MCF 10A (cell line): ENCODE measurements around the gene HEMGN. TPM values are rescaled to one million over a fixed set of nuclear protein-coding genes. Genes with fewer than 3 reads are reported as not detected.

Experiments
- BruUV-seq: library from RNA; stranded (reverse); fragments of 400-500 nt; replicated peaks from 2 replicates; lab custom pipeline; 2021; lab: Mats Ljungman, UMichigan
- CTCF ChIA-PET: fragments of 300-600 bp; sonication (Branson Sonifier 250); formaldehyde crosslinking; extraction: SDS; loops from one replicate; lab custom pipeline; 2021; ENCODE audit warnings: antibody characterized with exemption, inconsistent platforms; lab: Yijun Ruan, JAX
- POLR2A ChIA-PET: fragments of 300-600, 350-650 bp; sonication (Branson Sonifier 250); formaldehyde crosslinking; extraction: SDS; loops from one replicate; lab custom pipeline; 2020; ENCODE audit warnings: antibody characterized with exemption, inconsistent platforms; lab: Yijun Ruan, JAX
- DNase-seq: peaks from one replicate; pipeline ENCODE4 v3.0.0-alpha.2; 2018; ENCODE audit not compliant: unreplicated experiment
- H3K27ac Mint-ChIP-seq: one replicate; pipeline ENCODE4 v1.8.0; 2022; ENCODE audit warnings: mild to moderate bottlenecking, low read depth, mixed read lengths; ENCODE audit not compliant: unreplicated experiment
- H3K27me3 Mint-ChIP-seq: one replicate; pipeline ENCODE4 v1.8.0; 2022; ENCODE audit warnings: mixed read lengths; ENCODE audit not compliant: insufficient read depth, unreplicated experiment
- H3K36me3 Mint-ChIP-seq: one replicate; pipeline ENCODE4 v1.8.0; 2022; ENCODE audit warnings: mild to moderate bottlenecking, moderate library complexity, mixed read lengths; ENCODE audit not compliant: insufficient read depth, unreplicated experiment
- H3K4me1 Mint-ChIP-seq: one replicate; pipeline ENCODE4 v1.8.0; 2022; ENCODE audit warnings: mixed read lengths; ENCODE audit not compliant: insufficient read depth, unreplicated experiment
- H3K4me3 Mint-ChIP-seq: one replicate; pipeline ENCODE4 v1.8.0; 2022; ENCODE audit warnings: mild to moderate bottlenecking, moderate library complexity, mixed read lengths; ENCODE audit not compliant: unreplicated experiment
- H3K9me3 Mint-ChIP-seq: one replicate; pipeline ENCODE4 v1.8.0; 2022; ENCODE audit warnings: mixed read lengths; ENCODE audit not compliant: unreplicated experiment
- intact Hi-C: fragments of 100-400 bp; cut with micrococcal nuclease; formaldehyde crosslinking; loops from 2 replicates; pipeline ENCODE4 v1.14.1; 2022
- total RNA-seq: library from RNA; stranded (reverse); gene quantifications from 2 replicates; pipeline ENCODE4 v1.2.3, GENCODE V29; 2022
- TF ChIP-seq, protein P1 (sequence below): fragments of 200-600 bp; IDR thresholded peaks from one replicate; pipeline ENCODE4 v1.8.0; 2022; ENCODE audit warnings: antibody characterized with exemption, mild to moderate bottlenecking; ENCODE audit not compliant: unreplicated experiment

HEMGN gene
- total RNA-seq, 1 experiment from 2014 or later: not detected

GRCh38 chr9:97933297-97933998 lies 4.5 kb downstream of the HEMGN start:
- Mint-ChIP-seq H3K4me1 (no peaks in the 10 kb centered on the region), H3K36me3 (no peaks in the 10 kb centered on the region), H3K27ac (no peak overlapping the region), H3K27me3 (peaks cover 78% of the 10 kb centered on the region), H3K4me3 (no peak overlapping the region), H3K9me3 (no peaks in the 10 kb centered on the region)
- POLR2A ChIA-PET: no interaction called here
- intact Hi-C loops: no loop called here
- BruUV-seq: no TSS peak
- TF ChIP-seq, protein P1, sequence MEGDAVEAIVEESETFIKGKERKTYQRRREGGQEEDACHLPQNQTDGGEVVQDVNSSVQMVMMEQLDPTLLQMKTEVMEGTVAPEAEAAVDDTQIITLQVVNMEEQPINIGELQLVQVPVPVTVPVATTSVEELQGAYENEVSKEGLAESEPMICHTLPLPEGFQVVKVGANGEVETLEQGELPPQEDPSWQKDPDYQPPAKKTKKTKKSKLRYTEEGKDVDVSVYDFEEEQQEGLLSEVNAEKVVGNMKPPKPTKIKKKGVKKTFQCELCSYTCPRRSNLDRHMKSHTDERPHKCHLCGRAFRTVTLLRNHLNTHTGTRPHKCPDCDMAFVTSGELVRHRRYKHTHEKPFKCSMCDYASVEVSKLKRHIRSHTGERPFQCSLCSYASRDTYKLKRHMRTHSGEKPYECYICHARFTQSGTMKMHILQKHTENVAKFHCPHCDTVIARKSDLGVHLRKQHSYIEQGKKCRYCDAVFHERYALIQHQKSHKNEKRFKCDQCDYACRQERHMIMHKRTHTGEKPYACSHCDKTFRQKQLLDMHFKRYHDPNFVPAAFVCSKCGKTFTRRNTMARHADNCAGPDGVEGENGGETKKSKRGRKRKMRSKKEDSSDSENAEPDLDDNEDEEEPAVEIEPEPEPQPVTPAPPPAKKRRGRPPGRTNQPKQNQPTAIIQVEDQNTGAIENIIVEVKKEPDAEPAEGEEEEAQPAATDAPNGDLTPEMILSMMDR: no peak
- CTCF ChIA-PET: interaction anchor here (1.2 kb wide), 1 partner anchor 10 kb away, joined by 3 read pairs; no protein-coding TSS in a partner anchor
- DNase-seq: no peak

- H3K9me3 Mint-ChIP-seq: no peaks in the 10 kb centered on the region
- no peak overlapping the region for H3K27ac Mint-ChIP-seq
- H3K4me3 Mint-ChIP-seq: no peak overlapping the region
- CTCF ChIA-PET: interaction anchor here (0.6 to 1.1 kb wide), 2 partner anchors 125 to 1180 kb away, joined by 3 to 4 read pairs; no protein-coding TSS in a partner anchor
- TF ChIP-seq, protein P1: no peak
- H3K36me3 Mint-ChIP-seq: no peaks in the 10 kb centered on the region
- POLR2A ChIA-PET: no interaction called here
- H3K27me3 Mint-ChIP-seq: peaks cover 73% of the 10 kb centered on the region
- BruUV-seq: no TSS peak
- no peak for DNase-seq
- intact Hi-C loops: no loop called here
- H3K4me1 Mint-ChIP-seq: no peaks in the 10 kb centered on the region
These were observed 7.0 kb downstream of the HEMGN start for GRCh38 chr9:97930972-97931371.

DNA sequence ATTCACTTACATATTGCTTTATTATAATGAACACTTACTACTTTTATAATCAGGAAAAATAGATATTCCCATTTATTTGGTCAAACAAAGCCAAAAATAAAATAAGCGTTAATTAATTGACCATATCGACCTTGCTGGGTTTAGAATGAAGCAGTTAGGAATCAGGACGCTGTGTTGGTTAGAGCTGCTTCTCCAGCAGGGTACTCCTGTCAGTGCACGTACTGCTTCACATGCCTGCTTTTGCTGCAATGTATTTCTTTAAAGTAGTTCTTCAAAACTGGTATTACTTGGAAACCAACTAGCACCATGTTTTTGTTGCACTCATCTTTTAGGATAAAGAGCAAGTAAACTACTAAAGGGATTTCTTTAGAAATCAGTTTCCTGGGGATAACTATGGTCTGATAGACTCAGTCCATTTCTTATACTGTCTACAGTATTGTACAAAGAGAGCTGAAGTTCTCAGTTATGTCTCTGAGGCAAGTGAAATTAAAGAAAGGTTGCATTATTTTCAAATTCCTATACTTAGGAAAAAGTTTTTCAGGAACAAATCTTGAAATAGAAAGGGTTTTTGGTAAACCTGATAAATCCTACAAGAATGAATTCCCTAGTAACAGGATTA lies 8.9 kb downstream of the HEMGN start:
- intact Hi-C loops: no loop called here

More for the DNA sequence above, 8.9 kb downstream of the HEMGN start:
- TF ChIP-seq, protein P1: no peak
- Mint-ChIP-seq H3K4me1 (no peaks in the 10 kb centered on the region), H3K9me3 (no peaks in the 10 kb centered on the region), H3K27ac (no peak overlapping the region), H3K36me3 (no peaks in the 10 kb centered on the region), H3K27me3 (peaks cover 67% of the 10 kb centered on the region), H3K4me3 (no peak overlapping the region)
- no peak for DNase-seq
- CTCF ChIA-PET: no interaction called here
- POLR2A ChIA-PET: interaction anchor here (0.7 kb wide), 1 partner anchor 13 kb away, joined by 3 read pairs; no protein-coding TSS in a partner anchor
- no TSS peak for BruUV-seq
